ENCODE measurements around the gene GLCE. TPM values are rescaled to one million over a fixed set of nuclear protein-coding genes. Genes with fewer than 3 reads are reported as not detected.
"Not testable (repeated sequence)": the region's sequence is repeated elsewhere in the genome, so short reads cannot be mapped to it uniquely, and the experiment has no call there.

GLCE gene
- total RNA-seq, 1 donor from 2014 or later = 13.6 TPM

GRCh38 chr15:69169540-69169939 lies 9.1 kb downstream of the GLCE start:
- not testable (repeated sequence) for H3K4me1 ChIP-seq (ENCODE audit: insufficient read depth, low read length); H3K27me3 ChIP-seq (ENCODE audit: insufficient read depth, low read length); H3K27ac Mint-ChIP-seq (ENCODE audit: unreplicated experiment); H3K79me2 ChIP-seq (ENCODE audit: insufficient read depth, low read length); H4K20me1 ChIP-seq (ENCODE audit: insufficient read depth, low read length); H3K4me1 Mint-ChIP-seq (ENCODE audit: low read depth, unreplicated experiment); H3K4me3 Mint-ChIP-seq (ENCODE audit: unreplicated experiment); H3K36me3 ChIP-seq (ENCODE audit: insufficient read depth, low read length); H3K9me3 ChIP-seq (ENCODE audit: insufficient read depth, low read depth, low read length); H3K9me3 Mint-ChIP-seq (ENCODE audit: unreplicated experiment); DNase-seq (ENCODE audit: low read depth); FAIRE-seq; H3K4me3 ChIP-seq (ENCODE audit: insufficient read depth, low read depth, low read length); H3K27ac ChIP-seq (ENCODE audit: low read depth, low read length); H3K9ac ChIP-seq (ENCODE audit: low read length); H3K36me3 Mint-ChIP-seq (ENCODE audit: low read depth, unreplicated experiment); H2AFZ ChIP-seq (ENCODE audit: low read depth, low read length); H3K4me2 ChIP-seq (ENCODE audit: low read length); H3K27me3 Mint-ChIP-seq (ENCODE audit: low read depth, unreplicated experiment)

GRCh38 chr15:69170597-69170996 lies 10.2 kb downstream of the GLCE start:
- Histone ChIP-seq H3K27ac (ENCODE audit: low read depth, low read length) (no peak overlapping the region), H3K4me2 (ENCODE audit: low read length) (no peak overlapping the region), H3K36me3 (ENCODE audit: insufficient read depth, low read length) (no peaks in the 10 kb centered on the region), H2AFZ (ENCODE audit: low read depth, low read length) (no peak overlapping the region), H3K4me1 (ENCODE audit: insufficient read depth, low read length) (no peaks in the 10 kb centered on the region), H3K27me3 (ENCODE audit: insufficient read depth, low read length) (no peaks in the 10 kb centered on the region), H3K4me3 (ENCODE audit: insufficient read depth, low read depth, low read length) (no peak overlapping the region), H4K20me1 (ENCODE audit: insufficient read depth, low read length) (peaks cover 9% of the 10 kb centered on the region), H3K79me2 (ENCODE audit: insufficient read depth, low read length) (peaks cover 5% of the 10 kb centered on the region), H3K9me3 (ENCODE audit: insufficient read depth, low read depth, low read length) (no peaks in the 10 kb centered on the region), H3K9ac (ENCODE audit: low read length) (no peak overlapping the region)
- Mint-ChIP-seq H3K27me3 (ENCODE audit: low read depth, unreplicated experiment) (no peaks in the 10 kb centered on the region), H3K27ac (ENCODE audit: unreplicated experiment) (no peak overlapping the region), H3K36me3 (ENCODE audit: low read depth, unreplicated experiment) (no peaks in the 10 kb centered on the region), H3K9me3 (ENCODE audit: unreplicated experiment) (no peaks in the 10 kb centered on the region), H3K4me3 (ENCODE audit: unreplicated experiment) (no peak overlapping the region), H3K4me1 (ENCODE audit: low read depth, unreplicated experiment) (no peaks in the 10 kb centered on the region)
- no peak for TF ChIP-seq EZH2 (IDR thresholded peaks at IDR 0.05; ENCODE audit: insufficient read depth, low read length)
- TF ChIP-seq, protein P1, sequence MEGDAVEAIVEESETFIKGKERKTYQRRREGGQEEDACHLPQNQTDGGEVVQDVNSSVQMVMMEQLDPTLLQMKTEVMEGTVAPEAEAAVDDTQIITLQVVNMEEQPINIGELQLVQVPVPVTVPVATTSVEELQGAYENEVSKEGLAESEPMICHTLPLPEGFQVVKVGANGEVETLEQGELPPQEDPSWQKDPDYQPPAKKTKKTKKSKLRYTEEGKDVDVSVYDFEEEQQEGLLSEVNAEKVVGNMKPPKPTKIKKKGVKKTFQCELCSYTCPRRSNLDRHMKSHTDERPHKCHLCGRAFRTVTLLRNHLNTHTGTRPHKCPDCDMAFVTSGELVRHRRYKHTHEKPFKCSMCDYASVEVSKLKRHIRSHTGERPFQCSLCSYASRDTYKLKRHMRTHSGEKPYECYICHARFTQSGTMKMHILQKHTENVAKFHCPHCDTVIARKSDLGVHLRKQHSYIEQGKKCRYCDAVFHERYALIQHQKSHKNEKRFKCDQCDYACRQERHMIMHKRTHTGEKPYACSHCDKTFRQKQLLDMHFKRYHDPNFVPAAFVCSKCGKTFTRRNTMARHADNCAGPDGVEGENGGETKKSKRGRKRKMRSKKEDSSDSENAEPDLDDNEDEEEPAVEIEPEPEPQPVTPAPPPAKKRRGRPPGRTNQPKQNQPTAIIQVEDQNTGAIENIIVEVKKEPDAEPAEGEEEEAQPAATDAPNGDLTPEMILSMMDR (IDR thresholded peaks at IDR 0.05; ENCODE audit: insufficient read depth, low read depth, low read length) = no peak
- FAIRE-seq (no peak), DNase-seq (ENCODE audit: low read depth) (no peak)

DNA sequence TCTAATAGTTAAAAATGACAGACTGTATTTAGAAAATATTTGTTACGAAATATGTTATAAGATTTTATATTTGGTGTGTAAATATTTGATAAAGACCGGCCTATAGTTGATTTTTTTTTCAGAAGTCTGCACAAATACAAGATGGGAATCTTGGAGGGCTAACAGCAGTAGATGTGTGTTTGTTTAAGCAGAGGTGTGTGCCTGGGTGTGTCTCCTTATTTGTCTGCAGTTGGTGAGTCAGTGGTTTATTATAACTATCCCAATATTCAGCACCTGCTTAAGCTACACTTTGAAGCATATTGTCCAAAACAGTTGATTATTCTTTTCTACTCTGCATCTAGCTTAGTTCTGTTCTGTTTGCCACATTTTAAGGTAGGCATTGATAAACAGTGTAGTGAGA lies 12.4 kb downstream of the GLCE start:
- FAIRE-seq (no peak), DNase-seq (ENCODE audit: low read depth) (no peak)
- H3K4me1 ChIP-seq (ENCODE audit: insufficient read depth, low read length) = no peaks in the 10 kb centered on the region
- H3K27ac ChIP-seq (ENCODE audit: low read depth, low read length) = no peak overlapping the region
- H3K27me3 ChIP-seq (ENCODE audit: insufficient read depth, low read length) = no peaks in the 10 kb centered on the region
- peaks cover 5% of the 10 kb centered on the region for H3K79me2 ChIP-seq (ENCODE audit: insufficient read depth, low read length)
- no peak overlapping the region for H3K4me2 ChIP-seq (ENCODE audit: low read length)
- H3K4me3 ChIP-seq (ENCODE audit: insufficient read depth, low read depth, low read length) = no peak overlapping the region
- no peaks in the 10 kb centered on the region for H3K36me3 ChIP-seq (ENCODE audit: insufficient read depth, low read length)
- H3K9ac ChIP-seq (ENCODE audit: low read length) = no peak overlapping the region
- Mint-ChIP-seq H3K4me1 (ENCODE audit: low read depth, unreplicated experiment) (no peaks in the 10 kb centered on the region), H3K27me3 (ENCODE audit: low read depth, unreplicated experiment) (no peaks in the 10 kb centered on the region), H3K4me3 (ENCODE audit: unreplicated experiment) (no peak overlapping the region), H3K9me3 (ENCODE audit: unreplicated experiment) (no peaks in the 10 kb centered on the region), H3K36me3 (ENCODE audit: low read depth, unreplicated experiment) (no peaks in the 10 kb centered on the region), H3K27ac (ENCODE audit: unreplicated experiment) (no peak overlapping the region)
- peaks cover 4% of the 10 kb centered on the region for H4K20me1 ChIP-seq (ENCODE audit: insufficient read depth, low read length)
- H3K9me3 ChIP-seq (ENCODE audit: insufficient read depth, low read depth, low read length) = no peaks in the 10 kb centered on the region
- TF ChIP-seq EZH2 (IDR thresholded peaks at IDR 0.05; ENCODE audit: insufficient read depth, low read length) = no peak
- TF ChIP-seq, protein P1 (IDR thresholded peaks at IDR 0.05; ENCODE audit: insufficient read depth, low read depth, low read length) = no peak
- no peak overlapping the region for H2AFZ ChIP-seq (ENCODE audit: low read depth, low read length)
